Measurements from ENCODE around the gene FER.

FER gene

DNA sequence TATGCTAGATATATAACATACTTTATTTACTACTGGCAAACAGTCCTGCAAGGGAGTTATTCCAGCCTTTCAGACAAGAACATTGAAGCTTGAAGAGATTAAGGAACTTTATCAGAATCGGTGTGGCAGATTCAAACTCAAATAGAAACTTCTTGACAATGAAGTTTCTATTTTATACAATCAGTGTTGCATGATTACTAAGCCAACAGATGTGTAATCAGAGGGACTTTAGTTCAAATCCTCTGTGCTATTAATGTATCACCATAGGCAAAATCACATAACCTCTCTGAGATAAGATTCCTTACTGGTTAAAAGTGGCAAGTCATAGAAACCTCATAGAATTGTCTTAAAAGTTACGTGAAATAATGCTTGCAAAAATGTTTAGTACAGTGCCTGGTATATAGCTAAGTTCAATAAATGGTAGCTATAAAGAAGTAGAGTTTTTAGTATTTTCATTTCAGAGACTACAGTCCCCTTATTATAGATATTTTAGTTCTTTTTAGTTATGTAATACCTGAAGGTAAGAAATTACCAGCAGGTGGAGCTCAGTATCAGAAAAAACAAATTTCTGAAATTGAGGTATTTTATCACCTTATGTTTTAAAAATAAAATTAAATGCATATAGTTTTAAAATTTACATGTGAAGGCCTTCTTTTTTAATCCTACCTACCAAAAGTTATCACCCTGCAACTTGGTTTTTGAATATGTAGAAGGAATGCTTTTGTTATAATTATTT is 172.1 kb downstream of the FER start:
- no peak overlapping the region for H3K27ac ChIP-seq (ENCODE audit: low read depth, low read length)
- H3K4me3 ChIP-seq (ENCODE audit: low read depth, low read length): no peak overlapping the region
- H3K4me1 ChIP-seq (ENCODE audit: control insufficient read depth, insufficient read depth, low read length): no peaks in the 10 kb centered on the region
- no peaks in the 10 kb centered on the region for H3K36me3 ChIP-seq (ENCODE audit: control insufficient read depth, insufficient read depth, low read length)
- H3K9me3 ChIP-seq (ENCODE audit: control insufficient read depth, insufficient read depth, low read depth, low read length): no peaks in the 10 kb centered on the region
- H3K9ac ChIP-seq (ENCODE audit: low read length): no peak overlapping the region
- H3K27me3 ChIP-seq (ENCODE audit: control insufficient read depth, insufficient read depth, low read length): no peaks in the 10 kb centered on the region

GRCh38 chr5:108924457-108924961 is 176.8 kb downstream of the FER start:
- no peaks in the 10 kb centered on the region for H3K36me3 ChIP-seq (ENCODE audit: control insufficient read depth, insufficient read depth, low read length)
- no peaks in the 10 kb centered on the region for H3K9me3 ChIP-seq (ENCODE audit: control insufficient read depth, insufficient read depth, low read depth, low read length)
- no peaks in the 10 kb centered on the region for H3K4me1 ChIP-seq (ENCODE audit: control insufficient read depth, insufficient read depth, low read length)
- H3K4me3 ChIP-seq (ENCODE audit: low read depth, low read length): peak overlapping the region; percentile 48
- no peak overlapping the region for H3K9ac ChIP-seq (ENCODE audit: low read length)
- H3K27me3 ChIP-seq (ENCODE audit: control insufficient read depth, insufficient read depth, low read length): no peaks in the 10 kb centered on the region
- 0 out of 2 replicates have a peak overlapping the region, but pooled peaks have one; percentile 14 for H3K27ac ChIP-seq (ENCODE audit: low read depth, low read length)

- Histone ChIP-seq H3K27ac (ENCODE audit: low read depth, low read length) (0 out of 2 replicates have a peak overlapping the region, but pooled peaks have one; percentile 14), H3K36me3 (ENCODE audit: control insufficient read depth, insufficient read depth, low read length) (no peaks in the 10 kb centered on the region), H3K4me3 (ENCODE audit: low read depth, low read length) (no peak overlapping the region), H3K4me1 (ENCODE audit: control insufficient read depth, insufficient read depth, low read length) (no peaks in the 10 kb centered on the region), H3K9ac (ENCODE audit: low read length) (no peak overlapping the region), H3K27me3 (ENCODE audit: control insufficient read depth, insufficient read depth, low read length) (no peaks in the 10 kb centered on the region), H3K9me3 (ENCODE audit: control insufficient read depth, insufficient read depth, low read depth, low read length) (no peaks in the 10 kb centered on the region)
Measured at GRCh38 chr5:108925073-108925472, 177.4 kb downstream of the FER start.

DNA sequence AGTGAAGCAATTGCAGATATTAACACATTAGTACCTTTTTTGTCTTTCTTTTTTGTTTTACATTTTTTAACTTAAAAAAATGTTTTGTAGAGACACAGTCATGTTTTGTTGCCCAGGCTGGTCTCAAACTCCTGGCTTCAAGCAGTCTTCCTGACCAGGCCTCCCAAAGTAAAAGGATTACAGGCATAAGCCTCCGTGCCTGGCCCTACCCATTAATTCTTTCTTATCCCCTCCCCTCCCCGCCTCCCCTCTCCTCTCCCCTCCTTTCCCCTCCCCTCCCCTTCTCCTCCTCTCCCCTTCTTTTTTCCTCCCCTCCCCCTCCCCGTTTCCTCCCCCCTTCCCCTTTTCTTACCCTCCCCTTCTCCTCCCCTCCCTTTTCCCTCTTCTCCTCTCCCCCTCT is 182.4 kb downstream of the FER start:
- Histone ChIP-seq H3K27ac (ENCODE audit: low read depth, low read length) (no peak overlapping the region), H3K36me3 (ENCODE audit: control insufficient read depth, insufficient read depth, low read length) (no peaks in the 10 kb centered on the region), H3K9me3 (ENCODE audit: control insufficient read depth, insufficient read depth, low read depth, low read length) (no peaks in the 10 kb centered on the region), H3K4me3 (ENCODE audit: low read depth, low read length) (no peak overlapping the region), H3K9ac (ENCODE audit: low read length) (no peak overlapping the region), H3K27me3 (ENCODE audit: control insufficient read depth, insufficient read depth, low read length) (no peaks in the 10 kb centered on the region), H3K4me1 (ENCODE audit: control insufficient read depth, insufficient read depth, low read length) (no peaks in the 10 kb centered on the region)

DNA sequence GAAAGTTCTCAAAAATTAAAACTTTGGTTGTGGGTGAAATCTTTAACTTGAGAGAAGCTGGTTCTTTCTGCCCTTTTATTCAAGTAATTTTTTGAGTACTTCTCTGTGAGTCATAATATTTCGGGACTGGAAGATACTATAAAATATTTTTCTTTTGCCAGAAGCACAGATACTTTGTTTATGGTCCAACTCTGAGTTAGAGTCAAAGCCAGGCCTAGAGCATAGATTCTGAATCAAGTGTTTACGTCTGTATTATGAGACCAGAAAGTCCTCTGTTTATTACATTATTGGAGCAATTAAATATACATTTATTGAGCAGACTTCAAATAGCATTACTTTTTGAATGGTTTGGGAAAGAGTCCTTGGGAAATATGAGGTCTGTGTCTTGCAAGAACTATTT is 187.9 kb downstream of the FER start:
- H3K27ac ChIP-seq (ENCODE audit: low read depth, low read length): no peak overlapping the region
- no peaks in the 10 kb centered on the region for H3K4me1 ChIP-seq (ENCODE audit: control insufficient read depth, insufficient read depth, low read length)
- no peaks in the 10 kb centered on the region for H3K36me3 ChIP-seq (ENCODE audit: control insufficient read depth, insufficient read depth, low read length)
- no peak overlapping the region for H3K9ac ChIP-seq (ENCODE audit: low read length)
- no peak overlapping the region for H3K4me3 ChIP-seq (ENCODE audit: low read depth, low read length)
- H3K9me3 ChIP-seq (ENCODE audit: control insufficient read depth, insufficient read depth, low read depth, low read length): no peaks in the 10 kb centered on the region
- H3K27me3 ChIP-seq (ENCODE audit: control insufficient read depth, insufficient read depth, low read length): no peaks in the 10 kb centered on the region

DNA sequence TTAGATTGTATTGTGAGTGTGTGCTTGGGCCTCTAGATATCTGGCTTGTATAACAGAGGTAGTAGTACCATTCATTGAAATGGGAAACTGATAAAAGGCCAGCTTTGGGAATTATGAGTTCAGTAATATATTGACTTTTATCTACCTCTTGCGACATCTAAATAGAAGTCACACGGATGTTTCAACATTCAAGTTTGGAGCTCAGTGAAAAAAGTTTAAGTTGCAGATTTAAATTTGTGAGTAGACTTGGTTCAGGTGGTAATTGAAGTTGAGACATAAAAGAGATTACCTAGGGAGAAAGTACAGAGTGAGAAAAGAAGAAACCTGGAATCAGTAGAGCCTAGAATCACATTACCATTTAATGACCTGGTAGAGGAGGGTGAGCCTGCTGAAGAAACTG is 189.5 kb downstream of the FER start:
- Histone ChIP-seq H3K27me3 (ENCODE audit: control insufficient read depth, insufficient read depth, low read length) (no peaks in the 10 kb centered on the region), H3K36me3 (ENCODE audit: control insufficient read depth, insufficient read depth, low read length) (no peaks in the 10 kb centered on the region), H3K27ac (ENCODE audit: low read depth, low read length) (no peak overlapping the region), H3K9ac (ENCODE audit: low read length) (no peak overlapping the region), H3K9me3 (ENCODE audit: control insufficient read depth, insufficient read depth, low read depth, low read length) (no peaks in the 10 kb centered on the region), H3K4me1 (ENCODE audit: control insufficient read depth, insufficient read depth, low read length) (no peaks in the 10 kb centered on the region), H3K4me3 (ENCODE audit: low read depth, low read length) (no peak overlapping the region)

DNA sequence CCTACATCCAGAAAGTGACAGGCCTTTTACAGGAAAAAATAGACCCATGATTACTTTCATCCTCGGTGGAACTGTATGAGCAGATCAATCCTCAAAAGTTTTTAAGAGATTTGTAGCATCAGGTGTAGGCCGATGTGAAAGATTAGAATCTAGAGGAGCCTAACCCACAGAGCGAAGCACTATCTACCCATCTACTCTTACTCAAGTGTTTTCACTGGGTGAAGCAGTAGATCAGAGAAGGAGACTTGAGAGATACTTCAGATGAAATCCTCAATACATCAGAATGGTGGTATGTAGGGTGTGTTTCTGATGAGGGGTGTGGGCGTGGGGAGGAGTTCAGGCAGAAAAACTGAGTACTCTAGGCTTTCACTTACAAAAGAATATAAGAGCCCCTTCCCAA is 192.8 kb downstream of the FER start:
- Histone ChIP-seq H3K36me3 (ENCODE audit: control insufficient read depth, insufficient read depth, low read length) (no peaks in the 10 kb centered on the region), H3K4me3 (ENCODE audit: low read depth, low read length) (no peak overlapping the region), H3K9me3 (ENCODE audit: control insufficient read depth, insufficient read depth, low read depth, low read length) (no peaks in the 10 kb centered on the region), H3K9ac (ENCODE audit: low read length) (no peak overlapping the region), H3K4me1 (ENCODE audit: control insufficient read depth, insufficient read depth, low read length) (peaks cover 8% of the 10 kb centered on the region), H3K27me3 (ENCODE audit: control insufficient read depth, insufficient read depth, low read length) (no peaks in the 10 kb centered on the region), H3K27ac (ENCODE audit: low read depth, low read length) (no peak overlapping the region)

- no peaks in the 10 kb centered on the region for H3K36me3 ChIP-seq (ENCODE audit: control insufficient read depth, insufficient read depth, low read length)
- H3K4me1 ChIP-seq (ENCODE audit: control insufficient read depth, insufficient read depth, low read length): peaks cover 19% of the 10 kb centered on the region
- no peak overlapping the region for H3K4me3 ChIP-seq (ENCODE audit: low read depth, low read length)
Measured at GRCh38 chr5:108941746-108942145, 194.0 kb downstream of the FER start.

GRCh38 chr5:108942701-108943100 is 195.0 kb downstream of the FER start:
- Histone ChIP-seq H3K4me3 (ENCODE audit: low read depth, low read length) (no peak overlapping the region), H3K4me1 (ENCODE audit: control insufficient read depth, insufficient read depth, low read length) (peaks cover 27% of the 10 kb centered on the region), H3K27ac (ENCODE audit: low read depth, low read length) (no peak overlapping the region), H3K27me3 (ENCODE audit: control insufficient read depth, insufficient read depth, low read length) (no peaks in the 10 kb centered on the region), H3K36me3 (ENCODE audit: control insufficient read depth, insufficient read depth, low read length) (no peaks in the 10 kb centered on the region), H3K9ac (ENCODE audit: low read length) (no peak overlapping the region), H3K9me3 (ENCODE audit: control insufficient read depth, insufficient read depth, low read depth, low read length) (no peaks in the 10 kb centered on the region)

More at GRCh38 chr5:108941746-108942145, 194.0 kb downstream of the FER start:
- Histone ChIP-seq H3K9ac (ENCODE audit: low read length) (no peak overlapping the region), H3K27ac (ENCODE audit: low read depth, low read length) (no peak overlapping the region), H3K9me3 (ENCODE audit: control insufficient read depth, insufficient read depth, low read depth, low read length) (no peaks in the 10 kb centered on the region), H3K27me3 (ENCODE audit: control insufficient read depth, insufficient read depth, low read length) (no peaks in the 10 kb centered on the region)

DNA sequence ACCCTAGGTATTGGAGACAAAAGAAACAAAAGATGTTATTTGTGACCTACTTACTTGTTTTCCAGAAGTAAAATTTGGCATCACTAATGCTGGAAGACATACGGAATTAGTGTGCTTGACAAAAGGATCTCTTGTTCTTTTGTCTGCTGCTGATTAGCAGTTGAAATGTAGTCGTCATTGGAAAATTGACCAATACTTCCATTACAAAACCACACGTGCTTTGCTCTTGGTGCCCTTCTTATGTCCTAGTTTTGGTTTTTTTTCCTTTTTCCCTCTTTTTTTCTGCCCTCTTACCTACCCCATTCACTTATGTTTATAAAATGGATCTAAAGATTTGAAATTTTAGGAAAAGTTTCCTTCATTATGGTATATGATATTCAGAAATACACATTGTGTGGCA is 197.4 kb downstream of the FER start:
- no peaks in the 10 kb centered on the region for H3K36me3 ChIP-seq (ENCODE audit: control insufficient read depth, insufficient read depth, low read length)
- H3K27me3 ChIP-seq (ENCODE audit: control insufficient read depth, insufficient read depth, low read length): no peaks in the 10 kb centered on the region
- peak overlapping the region; percentile 86; the same call in 1 of the 2 replicates for H3K27ac ChIP-seq (ENCODE audit: low read depth, low read length)
- no peaks in the 10 kb centered on the region for H3K9me3 ChIP-seq (ENCODE audit: control insufficient read depth, insufficient read depth, low read depth, low read length)
- H3K9ac ChIP-seq (ENCODE audit: low read length): no peak overlapping the region
- no peak overlapping the region for H3K4me3 ChIP-seq (ENCODE audit: low read depth, low read length)
- peaks cover 27% of the 10 kb centered on the region for H3K4me1 ChIP-seq (ENCODE audit: control insufficient read depth, insufficient read depth, low read length)

GRCh38 chr5:108946008-108946407 is 198.3 kb downstream of the FER start:
- Histone ChIP-seq H3K27me3 (ENCODE audit: control insufficient read depth, insufficient read depth, low read length) (no peaks in the 10 kb centered on the region), H3K9ac (ENCODE audit: low read length) (no peak overlapping the region), H3K27ac (ENCODE audit: low read depth, low read length) (peak overlapping the region; percentile 86; the same call in 1 of the 2 replicates), H3K4me1 (ENCODE audit: control insufficient read depth, insufficient read depth, low read length) (peaks cover 27% of the 10 kb centered on the region), H3K9me3 (ENCODE audit: control insufficient read depth, insufficient read depth, low read depth, low read length) (no peaks in the 10 kb centered on the region), H3K36me3 (ENCODE audit: control insufficient read depth, insufficient read depth, low read length) (no peaks in the 10 kb centered on the region), H3K4me3 (ENCODE audit: low read depth, low read length) (no peak overlapping the region)
